HepG2 (cell line): ENCODE results near the gene TAS2R40. TPM values are rescaled to one million over a fixed set of nuclear protein-coding genes. Genes with fewer than 3 reads are reported as not detected.
"Not testable (repeated sequence)": the region's sequence is repeated elsewhere in the genome, so short reads cannot be mapped to it uniquely, and the experiment has no call there.

Source experiments
- ATAC-seq: fragments of 200-7000 bp; cut with Tn5 transposase; 3 replicates; pipeline ENCODE4 v1.9.1; 2020; ENCODE audit warnings: mild to moderate bottlenecking, moderate library complexity
- BruUV-seq: library from RNA; stranded (reverse); fragments of 400-500 nt; replicated peaks from 2 replicates; lab custom pipeline; 2021; lab: Mats Ljungman, UMichigan
- CTCF ChIA-PET: fragments of 300-600 bp; formaldehyde crosslinking; extraction: SDS; loops from one replicate; lab custom pipeline; 2021; ENCODE audit warnings: low total read pairs, inconsistent platforms, low intra/inter-chr PET ratio; lab: Yijun Ruan, JAX
- POLR2A ChIA-PET: fragments of 350-600 bp; sonication (Branson Sonifier 250); formaldehyde crosslinking; loops from one replicate; lab custom pipeline; 2020; ENCODE audit warnings: antibody characterized with exemption, inconsistent platforms; lab: Yijun Ruan, JAX
- DNase-seq: peaks from one replicate; pipeline ENCODE4 v3.0.0-alpha.2; 2015; ENCODE audit warnings: low spot score
- FAIRE-seq: peaks from 3 replicates; lab custom pipeline; 2011; peaks lifted over from hg19 to GRCh38; lab: Jason Lieb, UNC
- H2AFZ ChIP-seq: one replicate; pipeline ENCODE4 v1.6.1; 2011; ENCODE audit warnings: low read length, inconsistent platforms
- H3K27ac ChIP-seq: fragments of 300-600 bp; 3 replicates; pipeline ENCODE4 v1.8.0; 2011; ENCODE audit warnings: mixed run types, mild to moderate bottlenecking, mixed read lengths, low read length, inconsistent platforms; ENCODE audit not compliant: insufficient read depth; ENCODE audit errors: extremely low read length
- H3K27me3 ChIP-seq, 2 experiments: fragments of 200-600 bp in 1 of 2; 2 replicates in 1 of 2; 3 replicates in 1 of 2; pipeline versions ENCODE4 v1.6.0 to v1.8.0; 2011; ENCODE audit warnings: low read length in 2 of 2, mild to moderate bottlenecking in 2 of 2, moderate library complexity in 2 of 2, inconsistent platforms in 1 of 2; ENCODE audit not compliant: insufficient read depth in 2 of 2, control insufficient read depth in 1 of 2
- H3K36me3 ChIP-seq, 2 experiments: fragments of 200-600 bp in 1 of 2; replicated peaks in 1 of 2; 2 replicates in 1 of 2; 3 replicates in 1 of 2; pipeline versions ENCODE4 v1.5.1 to v1.8.0; 2011; ENCODE audit warnings: low read length in 2 of 2, inconsistent platforms in 1 of 2; ENCODE audit not compliant: insufficient read depth in 2 of 2, control insufficient read depth in 1 of 2
- H3K4me1 ChIP-seq: 2 replicates; pipeline ENCODE4 v1.5.1; 2012; ENCODE audit warnings: low read length, inconsistent platforms; ENCODE audit not compliant: insufficient read depth
- H3K4me2 ChIP-seq: 2 replicates; pipeline ENCODE4 v1.6.0; 2011; ENCODE audit warnings: low read depth, low read length, inconsistent platforms
- H3K4me3 ChIP-seq, 3 experiments: fragments of 200-600 bp in 1 of 3; sonication (generic), shearing (Covaris generic) in 1 of 3; replicated peaks in 1 of 3; 2 replicates each; pipeline ENCODE4 v1.5.1; 2011 to 2016; ENCODE audit warnings: low read length in 3 of 3, inconsistent platforms in 2 of 3, low read depth in 2 of 3, mild to moderate bottlenecking in 2 of 3, control low read depth in 1 of 3, mixed read lengths in 1 of 3; ENCODE audit not compliant: insufficient read depth in 1 of 3
- H3K79me2 ChIP-seq: one replicate; pipeline ENCODE4 v1.6.1; 2011; ENCODE audit warnings: low read length, inconsistent platforms; ENCODE audit not compliant: insufficient read depth
- H3K9ac ChIP-seq: 2 replicates; pipeline ENCODE4 v1.6.0; 2011; ENCODE audit warnings: mild to moderate bottlenecking, low read depth, low read length, inconsistent platforms; ENCODE audit not compliant: insufficient read depth
- H3K9me3 ChIP-seq: 2 replicates; pipeline ENCODE4 v1.5.1; 2012; ENCODE audit warnings: mild to moderate bottlenecking, low read length
- H4K20me1 ChIP-seq: 2 replicates; pipeline ENCODE4 v1.6.0; 2011; ENCODE audit warnings: inconsistent platforms, mild to moderate bottlenecking, low read length, moderate library complexity; ENCODE audit not compliant: insufficient read depth
- YEATS4 ChIP-seq: sonication (generic); formaldehyde crosslinking; IDR thresholded peaks from 2 replicates; pipeline ENCODE4 v1.4.0; 2020; ENCODE audit warnings: missing genetic modification reagents, borderline replicate concordance
- ZNF567 ChIP-seq: sonication (generic); formaldehyde crosslinking; IDR thresholded peaks from 2 replicates; pipeline ENCODE4 v1.8.1; 2023; ENCODE audit warnings: mild to moderate bottlenecking, missing genetic modification reagents, borderline replicate concordance
- ZNF747 ChIP-seq: sonication (generic); formaldehyde crosslinking; IDR thresholded peaks from 2 replicates; pipeline ENCODE4 v1.8.1; 2023; ENCODE audit warnings: missing genetic modification reagents, mild to moderate bottlenecking, borderline replicate concordance
- WGBS: methylation state at CpG from one replicate; pipeline ENCODE4 v1.1.6; 2017; ENCODE audit warnings: low lambda C conversion rate; 5-methylcytosine and 5-hydroxymethylcytosine counted together
- in situ Hi-C: cut with HindIII; loops from 2 replicates; pipeline ENCODE4 v1.10.0; 2017; ENCODE audit warnings: low pct_unique_long_range_greater_than_20kb; ENCODE audit not compliant: extremely low pct_ligation_motif_present
- intact Hi-C: fragments of 100-400 bp; cut with micrococcal nuclease; formaldehyde crosslinking; loops from one replicate; pipeline ENCODE4 v1.10.0; 2022; ENCODE audit not compliant: unreplicated experiment
- polyA plus RNA-seq, 8 experiments: library from polyadenylated mRNA; depleted of rRNA in 3 of 8; stranded (reverse) in 7 of 8; unstranded in 1 of 8; fragments of >200 nt; fragmentation: Illumina TruSeq in 4 of 8; extraction: Trizol in 4 of 8; gene quantifications; 2 replicates each; pipeline versions ENCODE4 v1.2.1 to v1.2.3, GENCODE V29; 2011 to 2016; ENCODE audit warnings: low read depth in 4 of 8, missing spikeins in 1 of 8, mixed read lengths in 1 of 8; ENCODE audit not compliant: insufficient read depth in 1 of 8
- total RNA-seq, 5 experiments: library from RNA; depleted of rRNA; stranded (reverse); fragments of >200 nt; fragmentation: Illumina TruSeq; extraction: Trizol; gene quantifications; 2 replicates each; pipeline ENCODE4 v1.2.3, GENCODE V29; 2016; ENCODE audit warnings: low read depth in 1 of 5

TAS2R40 gene
- total and polyA plus RNA-seq, 2 of the 13 experiments (the other 11 are each of a cell fraction or from before 2014, with no cell fraction given), result not detected

DNA sequence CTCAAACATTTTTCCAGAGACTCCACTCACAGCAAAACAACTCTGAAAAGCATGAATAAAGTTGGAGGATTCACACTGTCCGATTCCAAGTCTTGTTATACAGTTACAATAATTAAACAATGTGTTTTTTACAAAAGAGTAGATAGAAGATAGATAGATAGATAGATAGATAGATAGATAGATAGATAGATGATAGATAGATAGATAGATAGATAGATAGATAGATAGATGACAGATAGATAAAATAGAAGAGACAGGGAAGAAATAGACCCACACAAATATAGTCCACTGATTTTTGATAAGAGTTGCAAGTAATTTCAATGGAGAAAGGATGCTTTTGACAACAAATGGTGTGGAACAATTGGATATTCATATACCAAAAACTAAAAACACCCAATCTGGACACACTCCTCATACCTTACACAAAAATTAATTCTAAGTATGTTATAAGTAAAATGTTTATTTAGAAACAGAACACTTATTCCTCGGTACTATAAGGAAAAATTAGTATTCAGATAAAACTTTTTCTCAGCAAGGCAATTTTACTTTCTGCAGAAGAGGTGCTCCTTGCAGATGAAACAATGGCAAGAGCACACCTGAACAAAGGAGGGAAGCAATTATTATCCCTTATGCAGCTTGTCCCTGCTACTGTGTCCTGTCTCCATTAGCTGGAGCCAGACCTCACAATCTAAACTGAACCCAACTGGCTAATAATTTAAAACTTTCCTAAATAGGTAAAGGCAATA, 44.3 kb upstream of the TAS2R40 start:
- BruUV-seq, result no TSS peak
- intact Hi-C loops, result no loop called here
- DNase-seq (no peak), FAIRE-seq (no peak)
- Histone ChIP-seq H3K27me3 (0 out of 5 replicates have a peak, but pooled peaks cover 0 to 3% of the 10 kb centered on the region in 2 experiments), H3K4me3 (no peak overlapping the region)
- WGBS, result 1% methylated on average over 2 of the region's 2 CpGs
- no peak for TF ChIP-seq YEATS4 (CRISPR knock-in tag)
- no peak for TF ChIP-seq ZNF747 (CRISPR knock-in tag)
- TF ChIP-seq ZNF567 (CRISPR knock-in tag), result no peak
- TF ChIP-seq, all 625 proteins: peak for 0
- no peak for ATAC-seq
- H3K36me3 ChIP-seq, result no peaks in the 10 kb centered on the region
- no peak overlapping the region for H2AFZ ChIP-seq
- in situ Hi-C loops, result no loop called here
- H3K27ac ChIP-seq, result no peak overlapping the region
- CTCF ChIA-PET, result no interaction called here
- no peak overlapping the region for H3K4me2 ChIP-seq
- H3K9me3 ChIP-seq, result no peaks in the 10 kb centered on the region
- no peaks in the 10 kb centered on the region for H4K20me1 ChIP-seq
- H3K4me1 ChIP-seq, result no peaks in the 10 kb centered on the region
- no peaks in the 10 kb centered on the region for H3K79me2 ChIP-seq
- POLR2A ChIA-PET, result no interaction called here
- H3K9ac ChIP-seq, result no peak overlapping the region

DNA sequence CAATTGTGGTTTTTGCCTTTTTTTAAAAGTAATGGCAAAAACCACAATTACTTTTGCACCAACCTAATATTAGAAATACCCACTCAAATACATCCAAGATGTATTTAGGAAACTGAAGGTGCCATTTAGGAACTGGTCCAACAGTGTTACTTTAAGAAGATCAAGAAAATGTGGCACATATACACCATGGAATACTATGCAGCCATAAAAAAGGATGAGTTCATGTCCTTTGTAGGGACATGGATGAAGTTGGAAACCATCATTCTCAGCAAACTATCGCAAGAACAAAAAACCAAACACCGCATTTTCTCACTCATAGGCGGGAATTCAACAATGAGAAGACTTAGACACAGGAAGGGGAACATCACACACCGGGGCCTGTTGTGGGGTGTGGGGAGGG, 41.1 kb upstream of the TAS2R40 start:
- H2AFZ ChIP-seq, BruUV-seq, H3K36me3 ChIP-seq, ATAC-seq, CTCF ChIA-PET, H3K27me3 ChIP-seq, H3K9ac ChIP-seq, H3K79me2 ChIP-seq, in situ Hi-C loops, DNase-seq, FAIRE-seq, POLR2A ChIA-PET, intact Hi-C loops, H3K4me2 ChIP-seq, H3K27ac ChIP-seq, H3K9me3 ChIP-seq, H3K4me1 ChIP-seq, H4K20me1 ChIP-seq, H3K4me3 ChIP-seq: not testable (repeated sequence)
- 15% methylated on average over 4 of the region's 4 CpGs for WGBS
